C4-2B (cell line): ENCODE results near the gene HIVEP3.

Experiments
- CTCF ChIP-seq: fragments of 450-650 bp; conservative IDR thresholded peaks from 2 replicates; pipeline ENCODE4 v1.5.1; 2017; ENCODE audit warnings: mild to moderate bottlenecking
- ZFX ChIP-seq: fragments of 450-650 bp; IDR thresholded peaks from 2 replicates; pipeline ENCODE4 v1.6.1; 2017

- TF ChIP-seq CTCF (no peak), ZFX (no peak)
Observed at GRCh38 chr1:41474490-41475271, 444.0 kb downstream of the HIVEP3 start.
